Activated CD8-positive, alpha-beta memory T cell treated with anti-CD3 and anti-CD28 coated beads for 48 hours (primary cell): ENCODE results near the gene XPC.
"Not testable (repeated sequence)": the region's sequence is repeated elsewhere in the genome, so short reads cannot be mapped to it uniquely, and the experiment has no call there.

Experiments used
- DNase-seq, 3 experiments: peaks; one replicate each; pipeline ENCODE4 v3.0.0-alpha.2; 2020; ENCODE audit warnings: low read depth in 2 of 3, low spot score in 2 of 3

Gene XPC

GRCh38 chr3:14122301-14122700 lies 56.1 kb downstream of the XPC start:
- DNase-seq, result no peak

- no peak for DNase-seq
Measured at GRCh38 chr3:14121859-14122258, 56.5 kb downstream of the XPC start.

DNA sequence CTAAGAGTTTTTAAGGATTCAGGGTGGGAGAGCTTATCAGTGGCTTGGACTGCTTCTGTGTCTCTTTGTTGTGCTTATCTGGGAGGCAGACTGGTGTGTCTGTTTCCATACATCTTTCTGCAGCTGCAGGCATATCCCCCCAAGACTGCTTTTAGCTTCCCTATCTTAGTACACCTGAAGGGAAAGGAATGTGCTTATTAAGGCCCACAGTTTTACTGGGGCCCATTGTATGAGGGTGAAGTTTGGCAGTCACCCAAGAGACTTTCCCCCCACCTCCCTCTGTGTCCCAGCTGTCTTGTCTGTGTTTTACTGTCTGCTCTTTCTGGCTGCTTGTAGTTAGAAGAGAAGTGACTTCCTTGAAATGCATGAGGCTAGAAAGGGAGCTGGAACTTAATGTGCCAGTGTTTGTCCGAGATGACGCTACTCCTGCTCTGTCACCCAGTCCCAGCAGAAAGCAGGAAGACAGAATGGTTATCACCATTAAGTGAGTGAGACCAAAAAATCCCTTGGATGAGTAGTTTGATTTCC lies 57.4 kb downstream of the XPC start:
- DNase-seq, result not testable (repeated sequence)

GRCh38 chr3:14120111-14120920 lies 58.1 kb downstream of the XPC start:
- DNase-seq, result no peak

GRCh38 chr3:14119651-14120050 lies 58.8 kb downstream of the XPC start:
- DNase-seq, result no peak

DNA sequence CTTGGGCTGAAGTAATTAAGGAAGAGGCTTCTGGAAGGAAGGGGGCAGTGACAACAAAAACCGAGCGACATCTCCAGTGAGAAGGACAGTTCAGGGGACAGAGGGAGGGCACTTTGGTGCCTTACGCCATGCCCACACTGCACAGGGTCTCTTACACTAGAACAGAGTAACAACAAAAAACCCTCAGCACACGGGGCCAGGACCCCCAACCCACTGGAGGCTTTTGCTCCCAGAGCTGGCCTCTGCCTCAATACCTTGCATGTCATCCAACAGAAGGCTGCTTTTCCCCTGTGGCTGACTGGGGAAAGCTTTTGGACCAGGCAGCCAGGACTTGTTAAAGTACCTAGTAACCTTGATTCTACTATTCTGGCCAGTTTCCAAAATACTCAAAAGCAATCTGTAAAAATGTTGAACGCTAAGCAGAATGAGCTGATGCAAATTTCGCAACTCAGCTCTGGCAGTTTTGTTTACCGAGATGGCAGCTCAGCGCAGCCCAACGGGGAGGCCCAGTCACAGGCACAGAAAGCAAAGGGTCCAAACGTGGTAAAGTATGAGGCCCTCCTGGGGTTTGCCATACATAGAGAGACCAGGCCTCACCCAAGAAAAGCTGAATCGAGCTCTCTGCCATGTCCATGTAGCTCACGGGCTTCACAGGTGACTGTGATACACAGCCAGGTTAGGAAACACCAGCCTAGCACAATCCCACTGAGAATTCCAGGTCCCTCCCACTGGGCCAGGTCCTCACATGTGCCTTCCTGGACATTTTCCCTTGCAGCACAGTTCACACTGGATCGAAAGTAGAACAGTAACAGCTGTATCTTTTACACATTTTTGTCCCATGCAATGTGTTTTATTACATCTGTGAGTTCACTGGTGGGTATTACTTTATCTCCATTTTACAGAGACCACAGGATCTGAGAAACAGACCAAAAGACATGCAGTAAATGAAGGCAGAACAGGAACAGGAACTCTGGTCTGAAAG lies 59.7 kb downstream of the XPC start:
- DNase-seq, result no peak

- no peak for DNase-seq
Measured at GRCh38 chr3:14117468-14118399, 60.7 kb downstream of the XPC start.

DNA sequence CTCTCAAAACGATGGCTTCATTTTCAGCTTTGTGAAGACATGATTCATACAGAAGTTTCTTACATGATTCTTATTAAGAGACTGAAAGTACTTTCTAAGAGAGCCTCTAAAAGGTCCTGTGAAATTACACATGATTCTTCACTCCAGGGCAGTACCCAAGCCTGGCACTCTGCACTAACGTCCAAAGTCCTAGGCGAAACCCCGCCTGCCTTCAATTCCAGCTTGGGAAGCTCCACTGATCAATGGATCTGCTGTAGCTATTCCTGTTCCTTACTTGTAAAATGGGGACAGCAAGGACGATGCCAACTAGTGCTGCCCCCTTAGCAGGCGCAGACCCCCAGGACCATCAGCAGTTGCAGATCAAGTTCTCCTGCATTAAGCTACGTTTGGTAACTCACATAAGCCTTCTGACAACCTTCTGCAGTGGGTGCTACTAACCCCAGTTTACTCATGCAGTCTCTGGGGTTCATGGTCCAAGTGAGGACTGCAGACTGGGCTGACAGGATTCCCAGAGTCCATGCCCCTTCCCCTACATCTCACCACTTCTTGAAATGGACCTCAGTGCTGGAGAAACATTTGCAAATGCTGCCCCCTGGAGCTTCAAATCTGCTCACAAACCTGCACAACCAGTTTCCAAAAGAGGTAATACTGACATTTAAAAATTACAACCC lies 64.3 kb downstream of the XPC start:
- no peak for DNase-seq

GRCh38 chr3:14110699-14111098 lies 67.7 kb downstream of the XPC start:
- DNase-seq, result no peak

GRCh38 chr3:14109821-14110220 lies 68.6 kb downstream of the XPC start:
- DNase-seq, result not testable (repeated sequence)

DNA sequence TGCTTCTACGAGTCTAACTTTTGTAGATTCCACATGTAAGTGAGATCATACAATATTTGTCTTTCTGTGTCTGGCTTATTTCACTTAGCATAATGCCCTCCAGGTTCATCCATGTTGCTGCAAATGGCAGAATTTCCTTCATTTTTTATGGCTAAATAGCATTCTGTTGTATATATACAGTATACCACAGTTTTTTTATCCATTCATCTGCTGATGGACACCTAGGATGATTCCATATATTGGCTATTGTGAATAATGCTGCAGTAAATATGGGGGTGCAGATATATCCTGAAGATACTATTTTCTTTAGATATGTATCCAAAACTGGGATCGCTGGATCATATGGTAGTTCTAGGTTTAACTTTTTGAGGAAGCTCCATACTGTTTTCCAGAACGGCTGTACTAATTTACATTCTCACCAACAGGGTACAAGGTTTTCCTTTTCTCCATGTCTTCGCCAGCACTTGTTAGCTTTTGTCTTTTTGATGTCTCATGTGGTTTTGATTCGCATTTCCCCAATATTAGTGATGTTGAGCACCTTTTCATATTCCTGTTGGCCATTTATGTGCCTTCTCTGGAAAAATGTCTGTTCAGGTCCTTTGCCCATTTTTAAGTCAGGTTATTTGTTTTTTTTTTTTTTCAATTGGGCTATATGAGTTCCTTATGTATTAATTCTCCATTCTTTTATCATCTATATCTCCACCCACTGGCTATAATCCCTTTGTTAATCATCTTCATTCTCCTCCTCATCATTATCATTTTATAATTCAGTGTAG lies 80.6 kb downstream of the XPC start:
- no peak for DNase-seq

DNA sequence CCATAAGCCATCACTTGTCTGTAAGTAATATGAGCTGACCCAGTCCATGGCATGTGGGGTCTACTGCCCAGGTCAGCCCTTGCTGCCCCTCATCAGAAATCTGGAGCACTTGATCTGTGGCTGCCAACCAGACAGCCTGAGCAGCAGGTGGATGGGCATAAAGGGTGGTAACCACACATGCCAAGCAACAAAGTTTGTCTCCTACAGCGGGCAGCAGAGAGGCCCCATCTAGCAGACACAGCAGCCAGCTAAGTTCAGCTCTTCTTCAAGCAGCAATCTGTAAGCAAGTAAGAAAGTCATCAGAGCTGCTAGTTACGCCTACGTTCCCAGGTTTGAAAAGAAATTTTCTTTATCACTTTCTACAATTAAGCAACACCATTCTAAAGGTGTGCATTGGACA lies 81.7 kb downstream of the XPC start:
- DNase-seq, result no peak
